A673 (cell line): ENCODE results near the gene ZNF512B. TPM values are rescaled to one million over a fixed set of nuclear protein-coding genes. Genes with fewer than 3 reads are reported as not detected.

Source experiments
- BruUV-seq: library from RNA; stranded (reverse); fragments of 400-500 nt; replicated peaks from 2 replicates; lab custom pipeline; 2021; lab: Mats Ljungman, UMichigan
- CTCF ChIA-PET: fragments of 300-600 bp; sonication (Branson Sonifier 250); formaldehyde crosslinking; loops from one replicate; lab custom pipeline; 2022; ENCODE audit warnings: antibody characterized with exemption; lab: Charles Lee
- POLR2A ChIA-PET: fragments of 300-600 bp; sonication (Branson Sonifier 250); formaldehyde crosslinking; loops from one replicate; lab custom pipeline; 2022; ENCODE audit warnings: antibody characterized with exemption; ENCODE audit not compliant: low non-redundant PET; lab: Charles Lee
- DNase-seq: peaks from one replicate; pipeline ENCODE4 v3.0.0-alpha.2; 2015; ENCODE audit warnings: low spot score
- H3K27ac ChIP-seq: fragments of 200-600 bp; sonication (generic); 2 replicates; pipeline ENCODE4 v1.5.1; 2016; ENCODE audit warnings: mixed run types, low read depth, mild to moderate bottlenecking, mixed read lengths, antibody characterized with exemption, low read length; ENCODE audit not compliant: poor library complexity, severe bottlenecking
- H3K27me3 ChIP-seq: fragments of 200-600 bp; sonication (generic); replicated peaks from 2 replicates; pipeline ENCODE4 v1.6.1; 2017; ENCODE audit warnings: mixed run types, low read depth, mild to moderate bottlenecking, mixed read lengths, antibody characterized with exemption, low read length; ENCODE audit not compliant: insufficient read depth, poor library complexity
- H3K36me3 ChIP-seq: fragments of 200-600 bp; sonication (generic); 2 replicates; pipeline ENCODE4 v1.6.1; 2016; ENCODE audit warnings: mixed run types, mild to moderate bottlenecking, mixed read lengths, antibody characterized with exemption, low read length; ENCODE audit not compliant: insufficient read depth, poor library complexity, severe bottlenecking
- H3K4me1 ChIP-seq: fragments of 200-600 bp; sonication (generic); 2 replicates; pipeline ENCODE4 v1.6.1; 2017; ENCODE audit warnings: mixed run types, mild to moderate bottlenecking, mixed read lengths, antibody characterized with exemption, low read length; ENCODE audit not compliant: insufficient read depth, poor library complexity, severe bottlenecking
- H3K4me3 ChIP-seq: fragments of 200-600 bp; sonication (generic); 2 replicates; pipeline ENCODE4 v1.5.1; 2016; ENCODE audit warnings: low read depth, mixed run types, mild to moderate bottlenecking, mixed read lengths, low read length; ENCODE audit not compliant: poor library complexity, severe bottlenecking
- H3K9me3 ChIP-seq: fragments of 200-600 bp; sonication (generic); 2 replicates; pipeline ENCODE4 v1.6.1; 2016; ENCODE audit warnings: mixed run types, low read depth, mild to moderate bottlenecking, mixed read lengths, antibody characterized with exemption, low read length; ENCODE audit not compliant: poor library complexity, severe bottlenecking
- CTCF ChIP-seq: fragments of 300-800, 200-600 bp; sonication (generic); conservative IDR thresholded peaks from 2 replicates; pipeline ENCODE4 v1.5.1; 2017; ENCODE audit warnings: low read depth, mild to moderate bottlenecking, antibody characterized with exemption, low read length, moderate library complexity, mixed read lengths
- EZH2 ChIP-seq: fragments of 200-600 bp; sonication (generic); IDR thresholded peaks from 2 replicates; pipeline ENCODE4 v1.6.1; 2017; ENCODE audit warnings: borderline replicate concordance, low read depth, mild to moderate bottlenecking, mixed read lengths, antibody characterized with exemption, low read length; ENCODE audit not compliant: poor library complexity, severe bottlenecking
- intact Hi-C: fragments of 100-400 bp; cut with micrococcal nuclease; formaldehyde crosslinking; loops from one replicate; pipeline ENCODE4 v1.10.0; 2022; ENCODE audit not compliant: unreplicated experiment
- total RNA-seq: library from RNA; stranded (reverse); gene quantifications from 2 replicates; pipeline ENCODE4 v1.2.3, GENCODE V29; 2021

Gene ZNF512B
- total RNA-seq, 1 experiment from 2014 or later: 28.9 TPM

DNA sequence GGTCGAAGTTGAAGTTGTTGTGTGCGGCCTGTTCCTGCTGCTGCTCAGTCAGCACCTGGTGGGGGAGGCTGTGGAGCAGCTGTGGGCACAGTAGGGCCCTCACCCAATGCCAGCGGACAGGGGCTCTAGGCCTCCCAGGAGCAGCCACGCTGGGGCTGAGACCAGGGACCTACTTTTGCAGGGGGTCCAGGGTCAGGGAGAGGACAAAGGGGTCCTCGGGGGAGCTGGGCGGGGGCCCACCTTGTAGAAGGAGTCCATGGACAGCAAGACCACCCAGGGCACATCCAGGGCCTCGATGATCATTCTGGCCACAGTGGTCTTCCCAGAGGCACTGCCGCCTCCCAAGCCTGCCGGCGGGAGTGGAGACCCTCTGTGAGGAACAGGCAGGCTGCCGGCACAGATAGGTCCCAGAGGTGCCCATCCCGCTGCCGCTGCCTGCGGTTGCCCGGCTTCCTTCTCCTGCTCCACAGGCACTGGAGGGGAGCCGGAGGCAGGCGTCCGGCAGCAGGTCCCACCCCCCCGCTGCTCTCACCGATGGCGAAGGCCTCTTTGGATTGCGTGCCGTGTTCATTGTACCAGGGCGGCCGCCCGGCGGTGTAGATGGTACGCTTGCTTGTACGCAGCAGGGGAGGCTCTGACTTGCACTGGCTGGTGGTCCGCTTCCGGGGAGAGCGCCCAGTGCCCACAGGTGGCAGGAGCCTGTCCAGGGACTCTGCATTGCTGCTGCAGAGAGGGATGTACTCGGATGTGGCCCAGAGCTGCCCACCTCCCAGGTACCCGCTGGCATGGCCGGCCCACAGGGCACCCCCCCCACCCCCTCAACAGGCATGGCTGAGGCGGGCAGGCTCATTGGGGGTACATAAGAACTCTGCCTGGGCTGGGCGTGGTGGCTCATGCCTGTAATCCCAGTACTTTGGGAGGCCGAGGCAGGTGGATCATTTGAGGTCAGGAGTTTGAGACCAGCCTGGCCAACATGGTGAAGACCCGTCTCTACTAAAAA, 23.5 kb downstream of the ZNF512B start:
- Histone ChIP-seq H3K27ac (no peak overlapping the region), H3K27me3 (no peaks in the 10 kb centered on the region), H3K4me1 (peaks cover 26% of the 10 kb centered on the region), H3K36me3 (peaks cover 23% of the 10 kb centered on the region), H3K9me3 (no peaks in the 10 kb centered on the region), H3K4me3 (no peak overlapping the region)
- CTCF ChIA-PET: no interaction called here
- no TSS peak for BruUV-seq
- intact Hi-C loops: no loop called here
- TF ChIP-seq EZH2 (no peak), CTCF (no peak)
- POLR2A ChIA-PET: no interaction called here
- DNase-seq: no peak

GRCh38 chr20:63945031-63945658, 24.6 kb downstream of the ZNF512B start:
- no TSS peak for BruUV-seq
- TF ChIP-seq CTCF (no peak), EZH2 (no peak)
- DNase-seq: no peak
- intact Hi-C loops: no loop called here
- Histone ChIP-seq H3K36me3 (peaks cover 31% of the 10 kb centered on the region), H3K4me3 (no peak overlapping the region), H3K4me1 (peaks cover 22% of the 10 kb centered on the region), H3K27me3 (no peaks in the 10 kb centered on the region), H3K27ac (no peak overlapping the region), H3K9me3 (no peaks in the 10 kb centered on the region)
- CTCF ChIA-PET: no interaction called here
- POLR2A ChIA-PET: no interaction called here

GRCh38 chr20:63944078-63944941, 25.4 kb downstream of the ZNF512B start:
- no peaks in the 10 kb centered on the region for H3K27me3 ChIP-seq
- peaks cover 13% of the 10 kb centered on the region for H3K4me1 ChIP-seq
- no TSS peak for BruUV-seq
- ChIA-PET POLR2A (no interaction called here), CTCF (no interaction called here)
- TF ChIP-seq CTCF (no peak), EZH2 (no peak)
- peaks cover 38% of the 10 kb centered on the region for H3K36me3 ChIP-seq
- intact Hi-C loops: no loop called here
- H3K27ac ChIP-seq: no peak overlapping the region
- H3K4me3 ChIP-seq: no peak overlapping the region
- DNase-seq: no peak
- H3K9me3 ChIP-seq: no peaks in the 10 kb centered on the region
